ENCODE data around the gene LRP8.

Gene LRP8

GRCh38 chr1:53257454-53258081 lies 70.3 kb downstream of the LRP8 start:
- no peak for DNase-seq

- DNase-seq, result no peak
These were observed 71.1 kb downstream of the LRP8 start for GRCh38 chr1:53256511-53257453.

DNA sequence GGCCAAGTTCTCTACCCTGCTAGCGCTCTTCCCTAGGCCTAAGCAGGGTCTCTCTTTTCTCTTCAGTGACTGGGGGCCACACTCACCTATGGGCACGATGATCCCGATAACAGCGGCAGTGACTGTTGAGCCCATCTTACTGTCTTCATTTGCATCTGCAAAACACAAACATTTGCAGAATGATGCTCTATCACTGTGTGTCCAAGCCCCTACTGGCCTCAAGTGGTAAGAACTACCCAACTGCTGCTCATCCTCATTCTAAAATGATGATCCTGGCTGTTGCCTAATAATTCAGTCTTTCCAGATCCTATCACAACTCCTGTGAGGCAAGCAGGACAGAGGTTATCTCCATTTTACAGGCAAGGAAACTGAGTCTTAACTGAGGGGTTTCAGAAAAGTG lies 72.8 kb downstream of the LRP8 start:
- no peak for DNase-seq

GRCh38 chr1:53254011-53254640 lies 73.7 kb downstream of the LRP8 start:
- DNase-seq, result no peak

GRCh38 chr1:53250325-53250724 lies 77.5 kb downstream of the LRP8 start:
- no peak for DNase-seq

DNA sequence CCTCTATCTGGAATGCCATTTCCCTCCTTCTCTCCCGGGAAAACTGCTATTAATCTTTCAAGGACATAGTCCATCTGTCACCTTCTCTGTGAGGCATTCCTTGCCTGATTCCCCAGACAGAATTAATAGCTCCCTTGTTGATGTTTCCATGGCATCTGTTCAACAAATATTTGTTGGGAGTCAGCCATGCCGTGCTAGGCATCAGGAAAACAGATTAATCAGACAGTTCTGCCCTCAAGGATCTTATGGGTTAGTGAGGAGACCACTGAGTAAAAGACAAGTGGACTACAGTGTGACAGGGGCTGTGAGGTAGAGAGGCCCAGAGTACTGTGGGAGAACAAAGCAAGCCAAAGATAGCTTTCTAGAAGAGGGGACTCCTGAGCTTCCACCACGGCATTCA lies 78.2 kb downstream of the LRP8 start:
- no peak for DNase-seq

DNA sequence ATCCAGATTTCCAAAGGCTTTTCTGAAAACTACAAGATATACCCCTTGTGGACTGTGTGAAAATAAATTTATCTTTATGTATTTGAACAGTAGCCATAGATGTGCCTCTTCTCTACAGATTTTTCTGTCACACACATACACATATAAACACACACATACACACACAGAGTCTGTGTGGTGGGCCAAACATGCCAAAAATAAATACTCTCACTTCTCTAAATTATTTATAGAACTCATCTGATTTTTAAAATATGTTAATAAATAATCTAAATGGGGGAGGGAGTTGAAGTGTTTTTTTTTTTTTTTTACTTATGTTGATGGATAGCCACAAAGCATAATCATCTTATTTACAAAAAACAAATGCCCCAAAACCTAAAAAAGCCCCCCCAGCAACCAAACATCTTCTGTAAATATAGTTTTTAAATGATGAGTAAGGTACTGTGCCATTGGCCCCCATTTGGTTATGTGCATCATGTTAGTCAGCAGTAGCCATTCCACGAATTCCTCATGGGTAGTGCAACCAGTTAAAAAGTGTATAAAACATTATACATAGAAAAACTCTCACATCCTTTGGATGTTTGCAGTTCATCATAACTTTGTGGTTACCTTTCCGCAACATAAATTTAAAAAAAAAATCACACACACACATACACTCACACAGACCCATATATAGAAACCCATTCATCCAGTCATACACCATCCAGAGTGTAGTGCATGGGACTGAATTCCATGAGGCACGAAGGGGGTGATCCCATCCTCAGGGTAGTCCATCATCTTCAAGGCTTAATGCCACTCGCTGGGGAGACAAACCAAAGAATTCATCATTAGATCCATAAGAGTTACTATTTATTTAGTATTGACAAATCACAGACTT lies 81.4 kb downstream of the LRP8 start:
- no peak for DNase-seq

DNA sequence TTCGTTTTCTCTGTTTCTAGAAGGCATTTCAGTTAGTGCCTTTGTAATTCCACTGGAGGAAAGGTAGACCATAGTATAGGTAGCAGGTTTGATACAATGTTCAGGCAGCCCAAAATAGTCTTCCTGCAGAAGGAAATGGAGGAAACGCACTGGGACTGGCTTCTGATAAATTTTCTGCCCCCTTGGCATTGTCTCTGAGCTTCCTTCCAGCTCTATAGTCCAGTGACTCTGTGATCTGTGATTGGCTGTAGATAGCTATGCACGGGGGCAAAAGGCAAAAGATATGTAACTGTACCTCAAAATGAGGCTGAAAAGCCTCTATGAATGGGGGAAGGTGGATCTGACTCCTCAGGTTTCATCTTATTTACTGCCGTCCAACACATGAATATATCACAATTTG lies 83.7 kb downstream of the LRP8 start:
- no peak for DNase-seq

- no peak for DNase-seq
These were observed 85.5 kb downstream of the LRP8 start for GRCh38 chr1:53242381-53242780.

GRCh38 chr1:53241828-53242227 lies 86.0 kb downstream of the LRP8 start:
- DNase-seq, result no peak

DNA sequence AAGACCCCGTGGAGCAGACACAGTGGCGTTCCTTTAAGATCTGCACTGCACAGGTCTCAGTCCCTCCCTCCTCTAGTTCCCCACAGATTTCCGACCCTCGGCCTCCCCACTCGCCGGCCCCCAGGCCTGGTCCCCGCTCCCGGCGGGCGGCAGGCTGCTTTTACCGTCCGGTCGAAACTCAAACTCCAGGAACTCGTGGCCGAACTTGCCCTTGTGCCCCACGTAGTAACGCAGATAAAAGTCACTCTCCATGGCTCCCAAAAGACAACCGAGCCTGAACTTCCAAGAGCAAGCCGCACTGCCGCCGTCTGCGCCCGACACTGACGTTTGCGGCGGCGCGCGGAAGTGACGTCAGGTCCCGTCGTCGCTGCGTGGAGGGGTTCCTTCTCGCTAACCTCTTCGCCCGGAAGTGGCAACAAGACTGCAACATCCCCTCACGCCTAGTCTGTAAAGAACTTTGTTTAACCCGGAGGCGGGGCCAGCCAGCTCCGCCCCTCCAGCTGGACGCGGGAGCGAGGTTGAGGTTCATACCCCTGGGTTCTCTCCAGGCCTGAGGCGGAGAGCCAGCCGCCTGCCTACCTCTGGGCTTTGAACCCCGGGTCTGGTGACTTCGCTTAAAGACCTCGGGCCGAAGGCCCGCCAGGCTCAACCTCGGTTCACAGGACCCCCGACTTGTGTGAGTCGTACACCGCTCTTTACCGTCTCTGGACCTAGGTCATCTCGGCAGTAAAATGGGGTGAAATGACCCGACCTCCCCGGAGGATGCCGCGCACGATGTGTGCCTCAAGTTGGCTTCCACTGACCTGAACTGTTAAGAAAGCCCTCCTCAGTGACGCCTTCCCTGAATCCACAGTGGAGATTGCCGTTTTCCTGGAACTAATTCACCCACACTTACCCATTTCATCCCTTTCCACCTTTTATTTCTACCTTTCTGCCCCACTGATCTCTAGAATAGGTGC lies 89.4 kb downstream of the LRP8 start, which contains the start of gene MAGOH:
MAGOH (minus strand) TSS at position 322 of the 959 bp plus-strand sequence; CDS start at position 252, 70 bp downstream.
- peak; percentile 84 to 96 (median 91) for DNase-seq

DNA sequence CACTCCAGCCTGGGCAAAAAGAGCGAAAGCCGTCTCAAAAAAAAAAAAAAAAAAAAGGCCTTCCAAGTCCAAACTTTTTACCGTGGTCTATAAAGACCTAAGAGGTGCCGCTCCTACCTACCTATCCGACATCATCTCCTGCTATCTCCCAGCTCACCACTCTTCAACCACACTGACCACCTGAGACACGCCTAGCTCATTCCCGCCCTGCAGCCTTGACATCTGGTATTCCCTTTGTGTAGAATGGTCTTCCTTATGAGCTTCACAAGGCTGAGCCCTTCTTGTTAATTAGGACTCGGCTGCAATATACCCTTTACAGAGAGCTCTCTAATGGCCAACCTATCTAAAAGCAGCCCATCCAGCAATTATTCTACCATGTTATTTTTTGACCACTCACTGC lies 90.2 kb downstream of the LRP8 start:
- no peak for DNase-seq

DNA sequence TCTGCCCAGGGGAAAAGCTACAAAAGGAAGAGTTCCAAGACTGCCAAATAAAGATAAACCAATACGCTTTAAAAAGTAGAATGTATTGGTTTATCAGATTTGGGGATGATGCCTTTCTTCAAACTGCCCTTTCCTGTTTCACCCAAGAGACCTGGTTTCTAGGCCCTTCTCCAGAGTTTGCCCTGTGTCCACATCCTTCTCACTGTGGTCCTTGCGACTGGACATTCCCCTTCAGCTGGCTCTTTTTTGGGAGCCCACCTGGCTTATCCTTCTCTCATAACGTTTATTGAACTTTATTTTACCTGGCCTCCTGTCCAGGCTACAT lies 106.9 kb downstream of the LRP8 start:
- DNase-seq, result no peak

- DNase-seq, result peak; percentile 80 to 95 (median 84)
These were observed 107.5 kb downstream of the LRP8 start, which contains the start of gene CZIB for GRCh38 chr1:53220171-53220961. CZIB (minus strand) TSS chr1:53220634; CDS start chr1:53220575, 59 bp downstream.

DNA sequence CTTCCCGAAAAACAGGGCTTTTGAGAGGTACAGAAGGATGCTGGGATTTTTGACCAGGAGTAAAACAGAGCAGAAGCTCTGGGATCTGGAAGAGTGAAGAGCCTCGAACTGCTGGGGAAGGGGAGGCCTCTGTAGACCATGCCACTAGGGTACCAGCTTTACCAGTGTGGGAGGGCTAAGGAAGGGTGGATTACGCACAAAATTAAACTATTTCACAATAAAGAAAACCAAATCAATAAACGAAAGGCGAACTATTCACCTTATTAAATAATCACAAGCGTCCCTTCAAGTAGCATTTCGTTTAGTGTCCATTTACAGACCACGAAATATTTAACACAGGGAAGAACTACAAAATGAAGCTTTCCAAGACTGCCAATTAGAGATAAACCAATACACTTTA lies 108.2 kb downstream of the LRP8 start:
- no peak for DNase-seq

DNA sequence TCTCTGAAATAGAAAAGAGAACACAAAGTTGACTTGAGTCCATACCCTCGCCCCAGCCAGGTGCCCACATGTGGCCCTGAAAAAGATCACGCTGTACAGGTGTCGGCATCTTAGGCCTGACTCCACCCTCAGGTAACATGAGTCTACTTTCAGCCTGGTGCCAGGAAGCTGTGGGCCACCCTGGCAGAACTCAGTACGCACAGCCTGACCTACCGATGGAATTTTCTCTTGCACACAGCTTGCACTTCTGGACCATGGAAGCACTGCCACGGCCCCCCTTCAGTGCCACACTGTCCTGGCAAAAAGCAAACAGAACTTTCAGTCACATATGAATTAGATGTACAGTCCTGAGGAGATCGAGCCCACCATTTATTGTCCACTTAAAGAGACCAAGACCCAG lies 109.7 kb downstream of the LRP8 start:
- DNase-seq, result no peak

DNA sequence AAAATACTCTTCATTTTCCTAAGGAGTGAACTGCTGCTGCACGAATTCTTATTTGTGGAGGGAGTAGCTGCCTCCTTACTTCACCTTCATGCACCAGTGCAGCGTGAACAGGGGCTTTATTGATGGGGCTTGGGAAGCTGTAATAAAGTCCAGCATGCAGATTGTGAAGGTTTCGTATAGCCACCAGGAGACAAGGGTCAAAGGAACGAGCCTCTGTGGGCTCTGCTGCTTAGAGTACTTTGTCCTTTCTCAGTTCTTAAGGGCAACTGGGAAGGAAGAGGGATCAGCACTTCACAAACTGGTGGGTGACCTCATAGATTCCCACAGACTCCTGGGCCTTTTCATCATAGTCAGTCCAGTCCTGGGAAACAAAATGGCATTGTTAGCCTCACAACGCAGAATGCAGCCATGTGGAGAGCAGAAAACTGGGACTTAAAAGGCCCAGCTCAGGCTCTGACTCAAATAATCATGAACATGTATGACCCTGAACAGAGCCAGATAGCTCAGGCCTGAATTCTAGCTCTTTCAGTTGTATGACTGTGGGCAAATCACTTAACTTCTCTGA lies 113.4 kb downstream of the LRP8 start:
- DNase-seq, result no peak

- DNase-seq, result no peak
These were observed 116.9 kb downstream of the LRP8 start for GRCh38 chr1:53210954-53211353.

GRCh38 chr1:53210352-53210751 lies 117.5 kb downstream of the LRP8 start:
- no peak for DNase-seq

DNA sequence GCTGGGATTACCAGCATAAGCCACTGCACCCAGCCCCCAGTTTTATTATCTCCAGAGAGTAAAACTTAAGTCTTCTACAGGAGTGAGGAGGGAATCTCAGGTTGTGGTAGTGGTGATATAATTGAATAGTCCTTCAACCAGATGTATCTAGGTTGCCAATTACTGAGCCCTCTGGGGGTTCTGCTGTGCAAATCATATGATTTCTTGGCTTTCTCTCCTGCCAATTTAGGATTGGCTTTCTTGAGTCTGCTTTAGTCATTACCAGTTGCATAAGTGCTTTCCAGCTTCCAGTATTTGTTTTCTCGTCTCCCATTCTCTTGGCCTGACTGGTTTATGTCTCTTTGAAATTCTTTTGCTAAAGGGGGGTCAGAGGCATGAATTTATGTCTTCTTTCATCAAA lies 120.1 kb downstream of the LRP8 start:
- DNase-seq, result no peak
